Measurements from ENCODE around the gene NRM.
A peak's percentile ranks its signal among the peaks of the same experiment; 100 is the strongest.
"Not testable (repeated sequence)": the region's sequence is repeated elsewhere in the genome, so short reads cannot be mapped to it uniquely, and the experiment has no call there.

Gene NRM

GRCh38 chr6:30719356-30719755, 28.6 kb upstream of the NRM start:
- DNase-seq (ENCODE audit: low read depth in 1 of 2, low spot score in 1 of 2), result no peak
- no peak for TF ChIP-seq GABPA (IDR thresholded peaks at IDR 0.05; ENCODE audit: low read depth)
- TF ChIP-seq SPI1 (IDR thresholded peaks at IDR 0.05; ENCODE audit: borderline replicate concordance, low read depth), result no peak
- no peak for TF ChIP-seq REST (IDR thresholded peaks at IDR 0.05; ENCODE audit: insufficient replicate concordance, low read depth)
- no peak for TF ChIP-seq POLR2AphosphoS5 (IDR thresholded peaks at IDR 0.05; ENCODE audit: low read depth)
- TF ChIP-seq, protein P1, sequence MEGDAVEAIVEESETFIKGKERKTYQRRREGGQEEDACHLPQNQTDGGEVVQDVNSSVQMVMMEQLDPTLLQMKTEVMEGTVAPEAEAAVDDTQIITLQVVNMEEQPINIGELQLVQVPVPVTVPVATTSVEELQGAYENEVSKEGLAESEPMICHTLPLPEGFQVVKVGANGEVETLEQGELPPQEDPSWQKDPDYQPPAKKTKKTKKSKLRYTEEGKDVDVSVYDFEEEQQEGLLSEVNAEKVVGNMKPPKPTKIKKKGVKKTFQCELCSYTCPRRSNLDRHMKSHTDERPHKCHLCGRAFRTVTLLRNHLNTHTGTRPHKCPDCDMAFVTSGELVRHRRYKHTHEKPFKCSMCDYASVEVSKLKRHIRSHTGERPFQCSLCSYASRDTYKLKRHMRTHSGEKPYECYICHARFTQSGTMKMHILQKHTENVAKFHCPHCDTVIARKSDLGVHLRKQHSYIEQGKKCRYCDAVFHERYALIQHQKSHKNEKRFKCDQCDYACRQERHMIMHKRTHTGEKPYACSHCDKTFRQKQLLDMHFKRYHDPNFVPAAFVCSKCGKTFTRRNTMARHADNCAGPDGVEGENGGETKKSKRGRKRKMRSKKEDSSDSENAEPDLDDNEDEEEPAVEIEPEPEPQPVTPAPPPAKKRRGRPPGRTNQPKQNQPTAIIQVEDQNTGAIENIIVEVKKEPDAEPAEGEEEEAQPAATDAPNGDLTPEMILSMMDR (IDR thresholded peaks at IDR 0.05; ENCODE audit: insufficient read depth, low read length), result no peak
- H3K27ac ChIP-seq (replicated peaks), result peak overlapping the region; percentile 93
- no peaks in the 10 kb centered on the region for H3K27me3 ChIP-seq (ENCODE audit: insufficient read depth, poor library complexity, severe bottlenecking)
- H3K4me3 ChIP-seq (replicated peaks; ENCODE audit: insufficient read depth, low read length), result peak overlapping the region; percentile 67

GRCh38 chr6:30717845-30718720, 27.3 kb upstream of the NRM start:
- Histone ChIP-seq H3K27ac (replicated peaks) (peak overlapping the region; percentile 93), H3K4me3 (replicated peaks; ENCODE audit: insufficient read depth, low read length) (peak overlapping the region; percentile 32)
- H3K27me3 ChIP-seq (ENCODE audit: insufficient read depth, poor library complexity, severe bottlenecking); DNase-seq (ENCODE audit: low read depth in 1 of 2, low spot score in 1 of 2): not testable (repeated sequence)

DNA sequence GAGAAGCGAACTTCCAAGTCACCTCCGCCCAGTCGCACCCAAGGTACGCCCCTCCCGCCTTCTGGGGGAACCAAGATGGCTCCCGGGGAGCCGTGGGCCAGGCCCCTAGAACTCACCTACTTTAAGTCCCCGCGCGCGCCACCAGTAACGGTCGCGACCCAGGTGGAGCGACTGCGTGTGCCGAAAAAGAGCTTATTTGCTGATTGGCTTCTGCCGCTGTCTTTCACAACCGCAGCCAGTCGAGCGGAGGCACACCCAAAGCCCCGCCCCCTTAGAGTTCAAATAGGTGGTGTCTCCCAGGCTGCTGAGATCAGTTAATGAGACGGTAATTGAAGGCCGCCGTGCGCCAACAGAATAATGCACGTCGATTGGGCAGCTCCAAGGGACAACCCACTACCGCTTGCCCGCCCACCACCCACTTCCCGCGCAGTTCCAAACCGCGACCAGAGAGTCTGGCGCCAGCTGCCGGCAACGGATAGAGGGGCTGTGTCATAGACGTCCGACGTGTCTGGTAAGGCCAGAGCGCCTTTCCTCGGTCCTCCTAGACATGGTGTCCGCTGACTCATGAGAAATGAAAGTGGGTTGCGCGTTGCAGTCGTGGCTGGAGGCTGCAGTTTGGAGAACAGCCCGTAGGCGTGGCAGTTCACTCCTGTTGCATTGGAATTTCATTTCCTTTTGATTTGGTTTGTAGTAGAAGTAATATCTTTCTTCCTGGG, 26.5 kb upstream of the NRM start, which contains the start of gene MDC1:
TSS of gene MDC1 (minus strand) at position 153 of the 716 bp plus-strand sequence. CDS start 2,106 bp downstream, outside the sequence.
- DNase-seq (ENCODE audit: low read depth in 1 of 2, low spot score in 1 of 2), result peak; percentile 100
- peak within 1 kb of the TSS; percentile 97 for H3K27ac ChIP-seq (replicated peaks)
- peak within 1 kb of the TSS; percentile 47 for H3K4me3 ChIP-seq (replicated peaks; ENCODE audit: insufficient read depth, low read length)
- H3K27me3 ChIP-seq (ENCODE audit: insufficient read depth, poor library complexity, severe bottlenecking), result no peaks in the 10 kb centered on the region
- TF ChIP-seq GABPA (IDR thresholded peaks at IDR 0.05; ENCODE audit: low read depth), result peak; percentile 35; the same call in 1 of the 2 replicates
- peak; percentile 93 for TF ChIP-seq POLR2AphosphoS5 (IDR thresholded peaks at IDR 0.05; ENCODE audit: low read depth)
- TF ChIP-seq REST (IDR thresholded peaks at IDR 0.05; ENCODE audit: insufficient replicate concordance, low read depth), result peak; percentile 49
- TF ChIP-seq, protein P1 (IDR thresholded peaks at IDR 0.05; ENCODE audit: insufficient read depth, low read length), result peak; percentile 4
- peak; percentile 51; the same call in 1 of the 2 replicates for TF ChIP-seq SPI1 (IDR thresholded peaks at IDR 0.05; ENCODE audit: borderline replicate concordance, low read depth)

GRCh38 chr6:30716879-30717128, 26.0 kb upstream of the NRM start:
- Histone ChIP-seq H3K27me3 (ENCODE audit: insufficient read depth, poor library complexity, severe bottlenecking) (no peaks in the 10 kb centered on the region), H3K27ac (replicated peaks) (peak overlapping the region; percentile 97), H3K4me3 (replicated peaks; ENCODE audit: insufficient read depth, low read length) (peak overlapping the region; percentile 47)
- TF ChIP-seq SPI1 (IDR thresholded peaks at IDR 0.05; ENCODE audit: borderline replicate concordance, low read depth) (no peak), POLR2AphosphoS5 (IDR thresholded peaks at IDR 0.05; ENCODE audit: low read depth) (no peak), GABPA (IDR thresholded peaks at IDR 0.05; ENCODE audit: low read depth) (no peak), REST (IDR thresholded peaks at IDR 0.05; ENCODE audit: insufficient replicate concordance, low read depth) (no peak)
- TF ChIP-seq, protein P1 (IDR thresholded peaks at IDR 0.05; ENCODE audit: insufficient read depth, low read length), result no peak
- DNase-seq (ENCODE audit: low read depth in 1 of 2, low spot score in 1 of 2), result no peak
